ENCODE results near the gene POLK. TPM values are rescaled to one million over a fixed set of nuclear protein-coding genes. Genes with fewer than 3 reads are reported as not detected.

Gene POLK
- total RNA-seq, 1 experiment from 2014 or later, result 30.2 TPM

GRCh38 chr5:75623846-75624245, 112.2 kb downstream of the POLK start:
- POLR2A ChIA-PET, result no interaction called here
- CTCF ChIA-PET, result interaction anchor here (0.6 to 1.4 kb wide), 2 partner anchors 32 to 970 kb away, joined by 3 to 4 read pairs; no protein-coding TSS in a partner anchor

GRCh38 chr5:75626959-75627358, 115.3 kb downstream of the POLK start:
- intact Hi-C loops (cut with micrococcal nuclease), result no loop called here
- no peaks in the 10 kb centered on the region for H3K9me3 Mint-ChIP-seq (ENCODE audit: unreplicated experiment)
- TF ChIP-seq CTCF (IDR thresholded peaks at IDR 0.05; ENCODE audit: unreplicated experiment), result no peak
- no peak for DNase-seq (ENCODE audit: unreplicated experiment)
- no peaks in the 10 kb centered on the region for H3K27me3 Mint-ChIP-seq (ENCODE audit: insufficient read depth, unreplicated experiment)
- no peaks in the 10 kb centered on the region for H3K36me3 Mint-ChIP-seq (ENCODE audit: insufficient read depth, unreplicated experiment)
- H3K4me1 Mint-ChIP-seq (ENCODE audit: insufficient read depth, unreplicated experiment), result peaks cover 9% of the 10 kb centered on the region
- ChIA-PET POLR2A (no interaction called here), CTCF (no interaction called here)
- BruUV-seq (replicated peaks), result no TSS peak
- no peak overlapping the region for H3K27ac Mint-ChIP-seq (ENCODE audit: low read depth, unreplicated experiment)
- H3K4me3 Mint-ChIP-seq (ENCODE audit: unreplicated experiment), result no peak overlapping the region

More at GRCh38 chr5:75623846-75624245, 112.2 kb downstream of the POLK start:
- BruUV-seq (replicated peaks), result no TSS peak
- Mint-ChIP-seq H3K27ac (ENCODE audit: low read depth, unreplicated experiment) (no peak overlapping the region), H3K36me3 (ENCODE audit: insufficient read depth, unreplicated experiment) (no peaks in the 10 kb centered on the region), H3K4me1 (ENCODE audit: insufficient read depth, unreplicated experiment) (peaks cover 9% of the 10 kb centered on the region), H3K4me3 (ENCODE audit: unreplicated experiment) (no peak overlapping the region), H3K27me3 (ENCODE audit: insufficient read depth, unreplicated experiment) (no peaks in the 10 kb centered on the region), H3K9me3 (ENCODE audit: unreplicated experiment) (no peaks in the 10 kb centered on the region)
- DNase-seq (ENCODE audit: unreplicated experiment), result no peak
- no peak for TF ChIP-seq CTCF (IDR thresholded peaks at IDR 0.05; ENCODE audit: unreplicated experiment)
- intact Hi-C loops (cut with micrococcal nuclease), result no loop called here

GRCh38 chr5:75627801-75628200, 116.1 kb downstream of the POLK start:
- TF ChIP-seq CTCF (IDR thresholded peaks at IDR 0.05; ENCODE audit: unreplicated experiment), result no peak
- Mint-ChIP-seq H3K27ac (ENCODE audit: low read depth, unreplicated experiment) (no peak overlapping the region), H3K36me3 (ENCODE audit: insufficient read depth, unreplicated experiment) (no peaks in the 10 kb centered on the region), H3K4me3 (ENCODE audit: unreplicated experiment) (no peak overlapping the region), H3K9me3 (ENCODE audit: unreplicated experiment) (no peaks in the 10 kb centered on the region), H3K4me1 (ENCODE audit: insufficient read depth, unreplicated experiment) (peaks cover 9% of the 10 kb centered on the region), H3K27me3 (ENCODE audit: insufficient read depth, unreplicated experiment) (no peaks in the 10 kb centered on the region)
- POLR2A ChIA-PET, result interaction anchor here (0.8 kb wide), 1 partner anchor 59 kb away, joined by 4 read pairs; no protein-coding TSS in a partner anchor
- CTCF ChIA-PET, result interaction anchor here (0.6 kb wide), 1 partner anchor 1771 kb away, joined by 3 read pairs; no protein-coding TSS in a partner anchor
- DNase-seq (ENCODE audit: unreplicated experiment), result no peak
- BruUV-seq (replicated peaks), result no TSS peak
- intact Hi-C loops (cut with micrococcal nuclease), result no loop called here

- Mint-ChIP-seq H3K36me3 (ENCODE audit: insufficient read depth, unreplicated experiment) (no peaks in the 10 kb centered on the region), H3K27me3 (ENCODE audit: insufficient read depth, unreplicated experiment) (no peaks in the 10 kb centered on the region), H3K4me3 (ENCODE audit: unreplicated experiment) (no peak overlapping the region), H3K9me3 (ENCODE audit: unreplicated experiment) (no peaks in the 10 kb centered on the region), H3K27ac (ENCODE audit: low read depth, unreplicated experiment) (no peak overlapping the region), H3K4me1 (ENCODE audit: insufficient read depth, unreplicated experiment) (no peaks in the 10 kb centered on the region)
- POLR2A ChIA-PET, result interaction anchor here (0.7 kb wide), 1 partner anchor 44 kb away, joined by 3 read pairs; no protein-coding TSS in a partner anchor
- no peak for DNase-seq (ENCODE audit: unreplicated experiment)
- TF ChIP-seq CTCF (IDR thresholded peaks at IDR 0.05; ENCODE audit: unreplicated experiment), result no peak
- intact Hi-C loops (cut with micrococcal nuclease), result no loop called here
- CTCF ChIA-PET, result interaction anchor here (0.6 kb wide), 1 partner anchor 121 kb away, joined by 3 read pairs; no protein-coding TSS in a partner anchor
- no TSS peak for BruUV-seq (replicated peaks)
Observed at GRCh38 chr5:75630875-75631274, 119.2 kb downstream of the POLK start.
